Peyer's patch (tissue), 4 donors: ENCODE data around the gene TGM6.

Experiments used
- CTCF ChIP-seq, 6 experiments: fragments of 450-650 bp in 4 of 6; fragments of 200-600 bp in 2 of 6; sonication (generic) in 1 of 6; IDR thresholded peaks; one replicate each; pipeline ENCODE4 v1.5.1; 2017 to 2019; ENCODE audit warnings: antibody characterized with exemption in 6 of 6, mild to moderate bottlenecking in 3 of 6, moderate library complexity in 1 of 6
- POLR2A ChIP-seq, 2 donors: fragments of 450-650 bp; IDR thresholded peaks; one replicate each; pipeline ENCODE4 v1.5.1; 2017; ENCODE audit warnings: antibody characterized with exemption in 2 of 2, mild to moderate bottlenecking in 2 of 2, moderate library complexity in 2 of 2

GRCh38 chr20:2374346-2375125 is 6.2 kb upstream of the TGM6 start:
- no peak for TF ChIP-seq CTCF (IDR thresholded peaks at IDR 0.05)
- TF ChIP-seq POLR2A (IDR thresholded peaks at IDR 0.05), result no peak
